Measurements from ENCODE around the gene CLIC5. TPM values are rescaled to one million over a fixed set of nuclear protein-coding genes. Genes with fewer than 3 reads are reported as not detected.

Gene CLIC5
- total and polyA plus RNA-seq, 2 of the 8 experiments (the other 6 are each of a cell fraction or from before 2014, with no cell fraction given), result 0.12 to 0.15 TPM

DNA sequence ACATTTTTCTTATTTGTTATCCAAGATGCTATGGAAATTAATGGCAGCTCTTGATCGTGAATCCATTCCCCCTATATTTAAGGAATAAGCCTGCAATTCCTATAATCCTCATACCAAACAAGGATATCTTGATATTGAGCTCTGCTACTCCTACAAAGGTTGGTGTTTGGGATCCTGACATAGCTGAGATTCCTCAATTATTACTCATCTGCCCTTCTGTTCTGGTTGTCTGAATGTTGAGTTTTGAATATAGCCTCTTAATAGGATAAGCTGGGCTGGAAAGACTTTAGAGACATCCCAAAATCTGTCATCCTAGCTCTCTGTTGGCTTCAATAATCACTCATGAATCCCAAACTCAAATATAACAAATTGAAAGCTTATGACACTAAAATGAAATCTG lies 49.9 kb downstream of the CLIC5 start (continued):
- TF ChIP-seq SRF (IDR thresholded peaks at IDR 0.05; ENCODE audit: low read depth, low read length), result no peak
- no peak for TF ChIP-seq GTF2F1 (IDR thresholded peaks at IDR 0.05; ENCODE audit: borderline replicate concordance, low read depth, low read length)

Measured in H1 (cell line).